ENCODE data around the gene SETDB1. TPM values are rescaled to one million over a fixed set of nuclear protein-coding genes. Genes with fewer than 3 reads are reported as not detected.

Gene SETDB1
- total and polyA plus RNA-seq, 2 of the 13 experiments (the other 11 are each of a cell fraction or from before 2014, with no cell fraction given), result 33.1 to 34.6 TPM

DNA sequence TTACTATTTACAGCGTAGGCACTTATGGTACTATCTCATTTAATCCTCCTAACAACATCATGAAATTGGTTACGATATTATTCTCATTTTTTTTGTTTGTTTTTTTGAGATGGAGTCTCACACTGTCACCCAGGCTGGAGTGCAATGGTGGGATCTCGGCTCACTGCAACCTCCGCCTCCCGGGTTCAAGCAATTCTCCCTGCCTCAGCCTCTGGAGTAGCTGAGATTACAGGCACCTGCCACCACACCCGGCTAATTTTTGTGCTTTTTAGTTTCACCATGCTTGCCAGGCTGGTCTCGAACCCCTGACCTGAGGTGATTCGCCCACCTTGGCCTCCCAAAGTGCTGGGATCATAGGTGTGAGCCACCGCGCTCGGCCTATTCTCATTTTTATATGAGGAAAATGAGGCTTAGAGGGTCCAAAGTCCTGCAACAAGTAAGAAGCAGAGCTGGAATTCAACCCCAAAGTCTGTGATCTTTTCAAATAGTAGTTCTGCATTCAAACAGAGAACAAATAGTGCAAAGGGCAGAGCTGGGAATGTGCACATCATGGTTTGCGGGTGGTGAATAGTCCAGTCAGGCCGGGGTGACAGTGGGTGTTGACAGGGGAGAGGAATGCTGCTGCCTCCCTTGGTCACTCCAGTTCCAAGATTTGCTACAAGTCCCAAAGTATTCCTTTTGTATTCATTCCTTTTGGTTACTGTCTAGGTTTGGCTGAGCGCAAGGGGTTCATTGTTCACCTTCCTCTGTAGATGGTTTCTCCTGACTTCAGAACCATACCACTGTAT is 86.7 kb downstream of the SETDB1 start (continued):
- TF ChIP-seq ZSCAN21 (CRISPR knock-in tag; IDR thresholded peaks at IDR 0.05; ENCODE audit: borderline replicate concordance), result no peak
- TF ChIP-seq, protein P1, sequence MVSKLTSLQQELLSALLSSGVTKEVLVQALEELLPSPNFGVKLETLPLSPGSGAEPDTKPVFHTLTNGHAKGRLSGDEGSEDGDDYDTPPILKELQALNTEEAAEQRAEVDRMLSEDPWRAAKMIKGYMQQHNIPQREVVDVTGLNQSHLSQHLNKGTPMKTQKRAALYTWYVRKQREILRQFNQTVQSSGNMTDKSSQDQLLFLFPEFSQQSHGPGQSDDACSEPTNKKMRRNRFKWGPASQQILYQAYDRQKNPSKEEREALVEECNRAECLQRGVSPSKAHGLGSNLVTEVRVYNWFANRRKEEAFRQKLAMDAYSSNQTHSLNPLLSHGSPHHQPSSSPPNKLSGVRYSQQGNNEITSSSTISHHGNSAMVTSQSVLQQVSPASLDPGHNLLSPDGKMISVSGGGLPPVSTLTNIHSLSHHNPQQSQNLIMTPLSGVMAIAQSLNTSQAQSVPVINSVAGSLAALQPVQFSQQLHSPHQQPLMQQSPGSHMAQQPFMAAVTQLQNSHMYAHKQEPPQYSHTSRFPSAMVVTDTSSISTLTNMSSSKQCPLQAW (CRISPR knock-in tag; IDR thresholded peaks at IDR 0.05), result no peak
- TF ChIP-seq, protein P2, sequence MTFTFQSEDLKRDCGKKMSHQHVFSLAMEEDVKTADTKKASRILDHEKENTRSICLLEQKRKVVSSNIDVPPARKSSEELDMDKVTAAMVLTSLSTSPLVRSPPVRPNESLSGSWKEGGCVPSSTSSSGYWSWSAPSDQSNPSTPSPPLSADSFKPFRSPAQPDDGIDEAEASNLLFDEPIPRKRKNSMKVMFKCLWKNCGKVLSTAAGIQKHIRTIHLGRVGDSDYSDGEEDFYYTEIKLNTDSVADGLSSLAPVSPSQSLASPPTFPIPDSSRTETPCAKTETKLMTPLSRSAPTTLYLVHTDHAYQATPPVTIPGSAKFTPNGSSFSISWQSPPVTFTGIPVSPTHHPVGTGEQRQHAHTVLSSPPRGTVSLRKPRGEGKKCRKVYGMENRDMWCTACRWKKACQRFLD (CRISPR knock-in tag; IDR thresholded peaks at IDR 0.05; ENCODE audit: borderline replicate concordance), result no peak
- TF ChIP-seq ZNF205 (CRISPR knock-in tag; IDR thresholded peaks at IDR 0.05), result peak; percentile 39
- TF ChIP-seq KLF12 (CRISPR knock-in tag; IDR thresholded peaks at IDR 0.05; ENCODE audit: borderline replicate concordance), result no peak; the same call in 1 of the 2 replicates
- TF ChIP-seq, protein P3, sequence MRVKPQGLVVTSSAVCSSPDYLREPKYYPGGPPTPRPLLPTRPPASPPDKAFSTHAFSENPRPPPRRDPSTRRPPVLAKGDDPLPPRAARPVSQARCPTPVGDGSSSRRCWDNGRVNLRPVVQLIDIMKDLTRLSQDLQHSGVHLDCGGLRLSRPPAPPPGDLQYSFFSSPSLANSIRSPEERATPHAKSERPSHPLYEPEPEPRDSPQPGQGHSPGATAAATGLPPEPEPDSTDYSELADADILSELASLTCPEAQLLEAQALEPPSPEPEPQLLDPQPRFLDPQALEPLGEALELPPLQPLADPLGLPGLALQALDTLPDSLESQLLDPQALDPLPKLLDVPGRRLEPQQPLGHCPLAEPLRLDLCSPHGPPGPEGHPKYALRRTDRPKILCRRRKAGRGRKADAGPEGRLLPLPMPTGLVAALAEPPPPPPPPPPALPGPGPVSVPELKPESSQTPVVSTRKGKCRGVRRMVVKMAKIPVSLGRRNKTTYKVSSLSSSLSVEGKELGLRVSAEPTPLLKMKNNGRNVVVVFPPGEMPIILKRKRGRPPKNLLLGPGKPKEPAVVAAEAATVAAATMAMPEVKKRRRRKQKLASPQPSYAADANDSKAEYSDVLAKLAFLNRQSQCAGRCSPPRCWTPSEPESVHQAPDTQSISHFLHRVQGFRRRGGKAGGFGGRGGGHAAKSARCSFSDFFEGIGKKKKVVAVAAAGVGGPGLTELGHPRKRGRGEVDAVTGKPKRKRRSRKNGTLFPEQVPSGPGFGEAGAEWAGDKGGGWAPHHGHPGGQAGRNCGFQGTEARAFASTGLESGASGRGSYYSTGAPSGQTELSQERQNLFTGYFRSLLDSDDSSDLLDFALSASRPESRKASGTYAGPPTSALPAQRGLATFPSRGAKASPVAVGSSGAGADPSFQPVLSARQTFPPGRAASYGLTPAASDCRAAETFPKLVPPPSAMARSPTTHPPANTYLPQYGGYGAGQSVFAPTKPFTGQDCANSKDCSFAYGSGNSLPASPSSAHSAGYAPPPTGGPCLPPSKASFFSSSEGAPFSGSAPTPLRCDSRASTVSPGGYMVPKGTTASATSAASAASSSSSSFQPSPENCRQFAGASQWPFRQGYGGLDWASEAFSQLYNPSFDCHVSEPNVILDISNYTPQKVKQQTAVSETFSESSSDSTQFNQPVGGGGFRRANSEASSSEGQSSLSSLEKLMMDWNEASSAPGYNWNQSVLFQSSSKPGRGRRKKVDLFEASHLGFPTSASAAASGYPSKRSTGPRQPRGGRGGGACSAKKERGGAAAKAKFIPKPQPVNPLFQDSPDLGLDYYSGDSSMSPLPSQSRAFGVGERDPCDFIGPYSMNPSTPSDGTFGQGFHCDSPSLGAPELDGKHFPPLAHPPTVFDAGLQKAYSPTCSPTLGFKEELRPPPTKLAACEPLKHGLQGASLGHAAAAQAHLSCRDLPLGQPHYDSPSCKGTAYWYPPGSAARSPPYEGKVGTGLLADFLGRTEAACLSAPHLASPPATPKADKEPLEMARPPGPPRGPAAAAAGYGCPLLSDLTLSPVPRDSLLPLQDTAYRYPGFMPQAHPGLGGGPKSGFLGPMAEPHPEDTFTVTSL (CRISPR knock-in tag; IDR thresholded peaks at IDR 0.05; ENCODE audit: borderline replicate concordance), result peak; percentile 86; the same call in 1 of the 2 replicates
- TF ChIP-seq, protein P4, sequence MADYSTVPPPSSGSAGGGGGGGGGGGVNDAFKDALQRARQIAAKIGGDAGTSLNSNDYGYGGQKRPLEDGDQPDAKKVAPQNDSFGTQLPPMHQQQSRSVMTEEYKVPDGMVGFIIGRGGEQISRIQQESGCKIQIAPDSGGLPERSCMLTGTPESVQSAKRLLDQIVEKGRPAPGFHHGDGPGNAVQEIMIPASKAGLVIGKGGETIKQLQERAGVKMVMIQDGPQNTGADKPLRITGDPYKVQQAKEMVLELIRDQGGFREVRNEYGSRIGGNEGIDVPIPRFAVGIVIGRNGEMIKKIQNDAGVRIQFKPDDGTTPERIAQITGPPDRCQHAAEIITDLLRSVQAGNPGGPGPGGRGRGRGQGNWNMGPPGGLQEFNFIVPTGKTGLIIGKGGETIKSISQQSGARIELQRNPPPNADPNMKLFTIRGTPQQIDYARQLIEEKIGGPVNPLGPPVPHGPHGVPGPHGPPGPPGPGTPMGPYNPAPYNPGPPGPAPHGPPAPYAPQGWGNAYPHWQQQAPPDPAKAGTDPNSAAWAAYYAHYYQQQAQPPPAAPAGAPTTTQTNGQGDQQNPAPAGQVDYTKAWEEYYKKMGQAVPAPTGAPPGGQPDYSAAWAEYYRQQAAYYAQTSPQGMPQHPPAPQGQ (CRISPR knock-in tag; IDR thresholded peaks at IDR 0.05; ENCODE audit: borderline replicate concordance), result no peak
- TF ChIP-seq, protein P5, sequence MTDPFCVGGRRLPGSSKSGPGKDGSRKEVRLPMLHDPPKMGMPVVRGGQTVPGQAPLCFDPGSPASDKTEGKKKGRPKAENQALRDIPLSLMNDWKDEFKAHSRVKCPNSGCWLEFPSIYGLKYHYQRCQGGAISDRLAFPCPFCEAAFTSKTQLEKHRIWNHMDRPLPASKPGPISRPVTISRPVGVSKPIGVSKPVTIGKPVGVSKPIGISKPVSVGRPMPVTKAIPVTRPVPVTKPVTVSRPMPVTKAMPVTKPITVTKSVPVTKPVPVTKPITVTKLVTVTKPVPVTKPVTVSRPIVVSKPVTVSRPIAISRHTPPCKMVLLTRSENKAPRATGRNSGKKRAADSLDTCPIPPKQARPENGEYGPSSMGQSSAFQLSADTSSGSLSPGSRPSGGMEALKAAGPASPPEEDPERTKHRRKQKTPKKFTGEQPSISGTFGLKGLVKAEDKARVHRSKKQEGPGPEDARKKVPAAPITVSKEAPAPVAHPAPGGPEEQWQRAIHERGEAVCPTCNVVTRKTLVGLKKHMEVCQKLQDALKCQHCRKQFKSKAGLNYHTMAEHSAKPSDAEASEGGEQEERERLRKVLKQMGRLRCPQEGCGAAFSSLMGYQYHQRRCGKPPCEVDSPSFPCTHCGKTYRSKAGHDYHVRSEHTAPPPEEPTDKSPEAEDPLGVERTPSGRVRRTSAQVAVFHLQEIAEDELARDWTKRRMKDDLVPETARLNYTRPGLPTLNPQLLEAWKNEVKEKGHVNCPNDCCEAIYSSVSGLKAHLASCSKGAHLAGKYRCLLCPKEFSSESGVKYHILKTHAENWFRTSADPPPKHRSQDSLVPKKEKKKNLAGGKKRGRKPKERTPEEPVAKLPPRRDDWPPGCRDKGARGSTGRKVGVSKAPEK (CRISPR knock-in tag; IDR thresholded peaks at IDR 0.05; ENCODE audit: borderline replicate concordance), result no peak
- peak; percentile 79 for TF ChIP-seq CREM (IDR thresholded peaks at IDR 0.05)
- TF ChIP-seq CREM (CRISPR knock-in tag; IDR thresholded peaks at IDR 0.05), result no peak
- no peak; the same call in 1 of the 2 replicates for TF ChIP-seq ERF (CRISPR knock-in tag; IDR thresholded peaks at IDR 0.05)
- peak; percentile 66; the same call in 1 of the 2 replicates for TF ChIP-seq LCORL (IDR thresholded peaks at IDR 0.05)
- peak; percentile 86 for TF ChIP-seq LCORL (CRISPR knock-in tag; IDR thresholded peaks at IDR 0.05)
- 0 out of 2 replicates have a peak, but pooled peaks have one; percentile 32 for TF ChIP-seq BORCS8-MEF2B (CRISPR knock-in tag; IDR thresholded peaks at IDR 0.05)
- TF ChIP-seq ARID2 (CRISPR knock-in tag; IDR thresholded peaks at IDR 0.05; ENCODE audit: borderline replicate concordance), result 0 out of 2 replicates have a peak, but pooled peaks have one; percentile 47
